Stimulated activated CD4-positive, alpha-beta T cell treated with anti-CD3 and anti-CD28 coated beads, Interleukin-4, amount 100 ng/mL, for 4 hours (primary cell): ENCODE data around the gene LRP2.
"Not testable (repeated sequence)": the region's sequence is repeated elsewhere in the genome, so short reads cannot be mapped to it uniquely, and the experiment has no call there.

Source experiments
- DNase-seq, 2 experiments: peaks; one replicate each; pipeline ENCODE4 v3.0.0-alpha.2; 2020

Gene LRP2

GRCh38 chr2:169300636-169301530 is 61.5 kb downstream of the LRP2 start:
- DNase-seq = no peak

GRCh38 chr2:169298007-169298406 is 64.3 kb downstream of the LRP2 start:
- DNase-seq = no peak

- DNase-seq = no peak
Measured at GRCh38 chr2:169294001-169294675, 68.2 kb downstream of the LRP2 start.

DNA sequence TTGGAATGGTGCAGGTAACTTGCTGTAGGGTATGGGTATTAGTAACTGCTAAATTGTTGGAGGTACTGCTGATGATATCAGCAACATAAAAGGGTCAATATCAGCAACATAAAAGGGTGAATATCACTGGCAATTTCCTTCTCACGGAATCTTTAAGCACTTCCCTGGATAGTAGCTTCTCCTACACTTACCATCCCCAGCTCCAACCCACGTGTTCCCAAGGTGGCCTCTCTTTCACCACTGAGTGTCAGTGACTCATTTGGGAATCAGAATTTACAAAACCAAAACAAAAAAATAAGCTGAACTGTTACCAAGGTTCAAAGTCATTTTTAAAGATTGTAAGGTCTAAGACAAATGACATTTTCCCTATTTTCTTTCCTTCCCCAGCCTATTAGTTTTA is 70.8 kb downstream of the LRP2 start:
- no peak for DNase-seq

DNA sequence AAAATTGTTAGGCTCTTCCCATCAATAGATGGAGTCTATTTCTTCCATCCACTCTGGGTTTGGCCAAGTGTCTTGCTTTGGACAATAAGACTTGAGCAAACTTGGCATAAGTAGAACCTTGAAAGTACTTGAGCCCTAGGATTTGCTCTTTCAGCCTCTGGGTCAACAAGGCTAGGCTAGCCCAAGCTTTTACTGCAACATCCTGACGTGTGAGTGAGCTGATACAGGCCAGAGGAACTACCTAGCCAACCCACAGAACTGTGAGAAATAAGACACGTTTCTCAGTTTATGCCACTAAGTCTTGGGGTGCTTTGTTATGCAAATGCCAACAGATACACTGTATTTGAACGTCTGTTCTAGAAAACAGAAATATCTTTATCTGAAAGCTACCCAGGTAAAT is 71.9 kb downstream of the LRP2 start:
- DNase-seq = no peak

- DNase-seq = no peak
Measured at GRCh38 chr2:169287666-169288065, 74.7 kb downstream of the LRP2 start.

DNA sequence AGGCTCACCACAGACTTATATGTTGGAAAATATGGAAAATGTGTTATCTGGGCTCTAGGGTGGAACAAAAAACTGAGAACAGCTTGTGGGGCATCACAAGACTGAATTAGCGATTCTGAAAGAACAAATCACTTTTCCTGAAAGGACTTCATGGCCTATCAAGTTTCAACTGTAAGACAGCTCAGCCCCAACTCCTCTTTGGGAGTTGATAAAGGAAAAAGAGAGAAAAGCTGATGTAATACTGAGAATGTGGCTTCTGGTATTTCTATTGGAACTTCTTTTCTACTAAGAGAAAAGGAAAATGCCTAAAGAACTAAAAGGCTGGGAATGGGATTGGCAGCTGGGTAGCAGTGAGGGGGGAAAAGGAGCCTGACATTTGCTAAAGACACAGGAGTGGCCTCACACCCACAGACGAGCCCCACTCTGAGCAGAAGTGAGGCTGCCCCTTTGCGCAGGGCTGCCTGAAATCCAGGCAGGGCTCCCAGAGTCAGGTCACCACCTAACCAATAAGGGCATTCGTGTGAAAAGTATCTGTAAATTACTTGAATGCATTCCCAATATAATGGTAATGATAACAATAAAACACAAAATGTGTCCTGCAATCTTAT is 75.6 kb downstream of the LRP2 start:
- no peak for DNase-seq

DNA sequence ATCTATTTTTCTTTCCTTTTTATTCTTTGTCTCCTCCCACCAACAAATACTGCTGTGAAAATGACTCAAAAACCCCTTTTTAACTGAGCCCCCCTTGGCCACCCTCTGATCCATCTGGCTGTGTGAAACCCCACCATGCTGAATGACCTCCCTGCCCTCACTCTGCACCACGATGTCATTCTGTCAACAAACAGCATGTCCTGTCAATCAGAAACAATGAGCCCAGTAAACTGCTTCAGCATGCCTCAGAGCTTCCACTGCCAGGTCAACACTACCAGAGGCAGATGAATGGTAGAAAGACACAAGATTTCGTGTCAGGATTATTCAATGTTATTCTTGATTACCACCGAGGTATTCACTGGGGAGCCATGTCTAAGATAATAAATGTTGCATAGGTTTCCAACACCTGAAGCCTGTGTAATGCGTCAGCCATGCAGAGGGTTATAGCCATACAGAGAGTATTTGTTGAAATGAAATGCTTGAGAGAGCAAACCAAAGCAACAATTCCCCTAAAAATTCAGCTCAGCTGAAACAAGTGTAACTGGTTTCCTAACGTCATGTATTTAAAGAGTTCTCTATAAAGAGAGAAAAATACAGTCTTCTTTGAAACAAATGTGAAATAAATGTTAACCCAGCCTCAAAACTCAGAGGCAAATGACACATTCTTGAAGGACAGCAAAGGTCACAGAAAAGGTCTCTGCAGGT is 76.7 kb downstream of the LRP2 start:
- no peak for DNase-seq

DNA sequence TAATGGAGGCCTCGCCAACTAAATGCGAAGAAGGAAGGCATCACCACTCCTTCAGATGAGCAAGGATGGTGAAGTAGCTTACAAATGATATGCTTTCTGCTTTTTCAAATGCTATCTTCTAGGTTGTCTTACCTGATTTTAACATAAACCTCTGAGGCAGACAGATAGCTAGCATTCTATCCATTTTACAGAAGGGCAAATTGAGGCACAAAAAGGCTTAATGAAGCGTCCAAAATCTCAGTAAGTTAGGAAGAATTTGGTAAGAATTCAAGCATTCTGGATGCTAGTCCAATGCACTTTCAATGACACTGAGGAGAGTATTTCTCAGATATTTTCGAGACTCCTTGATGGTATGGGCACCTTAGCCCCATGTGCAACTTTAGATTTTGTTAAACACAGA is 81.8 kb downstream of the LRP2 start:
- DNase-seq = no peak

- no peak for DNase-seq
Measured at GRCh38 chr2:169275696-169276444, 86.5 kb downstream of the LRP2 start.

GRCh38 chr2:169272010-169272409 is 90.3 kb downstream of the LRP2 start:
- no peak for DNase-seq

DNA sequence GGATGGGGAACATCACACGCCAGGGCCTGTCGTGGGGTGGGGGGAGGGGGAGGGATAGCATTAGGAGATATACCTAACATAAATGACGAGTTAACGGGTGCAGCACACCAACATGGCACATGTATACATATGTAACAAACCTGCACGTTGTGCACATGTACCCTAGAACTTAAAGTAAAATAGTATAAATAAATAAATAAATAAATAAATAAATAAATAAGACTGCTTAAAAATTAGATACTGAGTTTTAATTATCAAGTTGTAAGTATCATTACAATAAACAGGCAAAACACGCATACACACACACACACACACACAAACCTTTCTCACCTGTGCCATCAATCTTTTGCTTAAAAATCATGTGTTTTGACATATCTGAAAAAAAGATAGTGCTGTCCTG is 91.8 kb downstream of the LRP2 start:
- not testable (repeated sequence) for DNase-seq

DNA sequence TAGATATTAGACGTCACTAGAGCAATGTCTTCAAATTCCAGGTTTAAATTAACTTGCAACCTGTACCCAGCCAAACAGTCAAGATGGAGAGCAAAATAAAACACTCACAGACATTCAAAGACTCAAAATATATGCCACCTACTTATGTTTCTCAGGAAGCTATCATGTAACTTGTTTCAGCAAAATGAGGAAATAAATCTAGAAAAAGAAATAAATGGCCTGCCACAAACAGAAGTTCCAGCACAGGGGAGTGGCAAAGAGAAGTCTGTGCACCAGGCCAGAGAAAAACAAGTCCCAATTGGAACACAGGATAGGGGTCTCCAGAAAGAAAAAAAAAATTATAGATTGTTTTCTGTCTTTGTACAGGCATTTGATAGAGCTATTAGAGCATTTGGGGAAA is 96.7 kb downstream of the LRP2 start:
- no peak for DNase-seq

DNA sequence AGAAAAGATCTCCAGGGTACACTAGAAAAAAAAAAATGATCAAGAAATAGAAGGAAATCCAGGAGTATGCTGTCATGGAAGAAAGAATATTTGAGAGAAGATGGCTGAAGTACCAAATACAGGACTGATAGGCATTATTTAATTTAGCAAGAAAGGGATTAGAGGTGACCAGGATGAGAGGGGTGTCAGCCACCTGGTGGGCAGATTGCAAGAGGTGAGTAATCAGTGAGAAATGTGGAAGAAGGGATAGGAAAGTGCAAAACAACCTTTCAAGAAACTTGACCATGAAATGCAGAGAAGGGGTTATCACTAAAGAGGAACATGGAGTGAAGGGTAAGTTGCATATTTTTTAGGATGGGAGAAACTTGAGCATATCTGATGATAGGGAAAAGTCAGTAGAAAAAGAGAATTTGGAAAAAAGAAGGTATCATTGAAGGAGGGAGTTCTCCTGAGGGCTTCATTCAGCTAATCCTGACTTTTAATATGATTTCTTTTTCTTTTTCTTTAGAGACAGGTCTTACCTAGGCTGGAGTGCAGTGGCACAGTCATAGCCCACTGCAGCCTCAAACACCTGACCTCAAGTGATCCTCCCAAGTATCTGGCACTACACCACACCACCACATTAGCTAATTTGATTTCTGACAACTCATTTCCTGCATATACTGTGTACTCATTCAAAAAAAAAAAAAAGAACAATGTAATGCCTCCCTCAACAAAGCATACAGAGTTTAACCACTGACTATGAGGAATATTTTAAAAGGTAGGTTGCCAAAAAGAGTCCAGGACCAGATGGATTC is 101.3 kb downstream of the LRP2 start:
- DNase-seq = no peak

GRCh38 chr2:169260246-169260645 is 102.1 kb downstream of the LRP2 start:
- DNase-seq = no peak

- DNase-seq = no peak
Measured at GRCh38 chr2:169259402-169259801, 102.9 kb downstream of the LRP2 start.

DNA sequence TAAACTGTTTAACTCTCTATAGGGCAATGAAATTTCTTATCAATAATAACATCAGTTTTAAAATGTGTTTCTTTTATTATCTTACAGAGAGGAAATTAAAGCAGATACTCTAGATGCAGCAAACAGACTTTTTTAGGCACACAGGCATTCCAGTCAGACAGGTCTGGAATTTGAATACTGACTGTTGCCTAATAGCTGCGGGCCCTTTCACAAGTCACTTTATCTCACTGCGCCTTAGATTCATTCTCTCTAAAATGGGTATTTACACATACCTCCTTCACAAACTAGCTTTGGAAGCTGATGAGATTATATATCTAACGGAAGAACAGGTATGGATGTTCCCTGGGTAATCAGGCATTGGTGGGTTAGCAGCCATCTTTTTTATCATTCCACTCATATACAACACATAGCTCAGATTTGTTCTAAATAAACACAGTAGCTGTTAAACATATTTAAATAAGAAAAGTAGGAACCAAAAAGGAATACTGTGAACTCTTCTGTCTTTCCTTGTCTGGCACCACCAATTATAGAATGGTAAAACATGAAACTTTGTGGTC is 104.2 kb downstream of the LRP2 start:
- DNase-seq = no peak

- no peak for DNase-seq
Measured at GRCh38 chr2:169254774-169255173, 107.6 kb downstream of the LRP2 start.

DNA sequence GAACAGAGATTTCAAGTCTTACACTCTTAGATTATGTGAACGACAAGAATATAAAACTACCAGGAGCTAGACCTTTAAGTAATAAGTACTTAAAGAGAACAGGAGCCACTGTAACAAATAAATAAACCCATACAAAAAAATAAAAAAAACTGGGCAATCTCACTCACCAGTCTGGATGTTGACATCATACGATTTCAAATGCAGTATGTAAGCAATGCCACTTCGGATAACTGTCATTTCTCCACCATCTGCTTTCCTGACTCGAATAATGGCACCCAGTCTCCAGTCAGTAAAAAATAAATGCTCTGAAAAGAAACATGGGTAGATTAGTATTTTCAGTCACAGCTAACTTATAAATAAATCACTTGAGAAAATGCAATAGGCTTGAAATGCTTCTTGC is 115.1 kb downstream of the LRP2 start:
- no peak for DNase-seq

DNA sequence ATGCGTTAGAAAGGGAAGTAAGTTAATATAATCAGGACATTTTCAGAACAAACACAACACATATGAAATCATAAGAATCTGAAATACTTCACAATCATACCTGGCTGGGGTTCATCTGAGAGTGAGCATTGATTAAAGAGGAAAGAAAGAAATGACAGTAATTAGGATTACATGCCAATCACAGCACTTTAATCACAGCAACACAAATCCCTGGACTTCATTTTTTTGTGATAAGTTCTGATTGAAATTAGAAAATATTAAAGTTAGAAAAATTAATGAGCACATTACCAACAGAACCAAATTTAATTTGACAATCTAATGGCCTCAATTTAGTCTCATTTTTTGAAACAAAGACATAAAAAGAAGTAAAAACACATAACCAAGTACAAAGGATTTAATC is 121.9 kb downstream of the LRP2 start:
- DNase-seq = no peak

- DNase-seq = no peak
Measured at GRCh38 chr2:169237939-169238338, 124.4 kb downstream of the LRP2 start.
